ENCODE data around the gene CPSF3. TPM values are rescaled to one million over a fixed set of nuclear protein-coding genes. Genes with fewer than 3 reads are reported as not detected.

CPSF3 gene
- total and polyA plus RNA-seq, 2 of the 13 experiments (the other 11 are each of a cell fraction or from before 2014, with no cell fraction given): 19.8 to 93.0 TPM

GRCh38 chr2:9406529-9407362, 16.7 kb upstream of the CPSF3 start:
- Histone ChIP-seq H2AFZ (ENCODE audit: low read length) (no peak overlapping the region), H3K4me2 (ENCODE audit: low read depth, low read length) (no peak overlapping the region), H3K9me3 (ENCODE audit: low read length) (no peaks in the 10 kb centered on the region), H3K4me1 (ENCODE audit: insufficient read depth, low read length) (peaks cover 11% of the 10 kb centered on the region; the same call in 1 of the 2 replicates), H3K9ac (ENCODE audit: insufficient read depth, low read depth, low read length) (no peak overlapping the region), H4K20me1 (ENCODE audit: insufficient read depth, low read length) (no peaks in the 10 kb centered on the region), H3K4me3 (replicated peaks in 1 of 3; ENCODE audit: insufficient read depth in 1 of 3, low read depth in 2 of 3, low read length in 3 of 3) (no peak overlapping the region), H3K27ac (ENCODE audit: extremely low read length, insufficient read depth, low read length) (no peak overlapping the region), H3K79me2 (ENCODE audit: insufficient read depth, low read length) (no peaks in the 10 kb centered on the region), H3K36me3 (replicated peaks in 1 of 2; ENCODE audit: control insufficient read depth in 1 of 2, insufficient read depth in 2 of 2, low read length in 2 of 2) (peaks cover 6 to 24% of the 10 kb centered on the region in 2 experiments), H3K27me3 (ENCODE audit: control insufficient read depth in 1 of 2, insufficient read depth in 2 of 2, low read length in 2 of 2) (no peaks in the 10 kb centered on the region)
- in situ Hi-C loops (cut with HindIII; ENCODE audit: extremely low pct_ligation_motif_present, low pct_unique_long_range_greater_than_20kb): no loop called here
- FAIRE-seq (no peak), ATAC-seq (no peak; the same call in 2 of the 3 replicates), DNase-seq (ENCODE audit: low spot score) (no peak)
- peak; percentile 21 for TF ChIP-seq RBM22 (optimal IDR thresholded peaks at IDR 0.05; ENCODE audit: low read length)
- TF ChIP-seq KLF13 (CRISPR knock-in tag; IDR thresholded peaks at IDR 0.05): no peak
- no TSS peak for BruUV-seq (replicated peaks)
- 87% methylated on average over 13 of the region's 13 CpGs for WGBS (ENCODE audit: low lambda C conversion rate)
- ChIA-PET POLR2A (interaction anchor here (0.5 kb wide), 1 partner anchor 240 kb away, joined by 4 read pairs; no protein-coding TSS in a partner anchor), CTCF (ENCODE audit: low intra/inter-chr PET ratio, low total read pairs) (no interaction called here)
- intact Hi-C loops (cut with micrococcal nuclease; ENCODE audit: unreplicated experiment): no loop called here

- Histone ChIP-seq H3K4me2 (ENCODE audit: low read depth, low read length) (no peak overlapping the region), H3K4me1 (ENCODE audit: insufficient read depth, low read length) (peaks cover 11% of the 10 kb centered on the region; the same call in 1 of the 2 replicates), H3K27ac (ENCODE audit: extremely low read length, insufficient read depth, low read length) (no peak overlapping the region), H4K20me1 (ENCODE audit: insufficient read depth, low read length) (no peaks in the 10 kb centered on the region), H3K4me3 (replicated peaks in 1 of 3; ENCODE audit: insufficient read depth in 1 of 3, low read depth in 2 of 3, low read length in 3 of 3) (no peak overlapping the region), H3K9ac (ENCODE audit: insufficient read depth, low read depth, low read length) (no peak overlapping the region), H3K36me3 (replicated peaks in 1 of 2; ENCODE audit: control insufficient read depth in 1 of 2, insufficient read depth in 2 of 2, low read length in 2 of 2) (peaks cover 8 to 30% of the 10 kb centered on the region in 2 experiments), H2AFZ (ENCODE audit: low read length) (no peak overlapping the region), H3K9me3 (ENCODE audit: low read length) (no peaks in the 10 kb centered on the region), H3K27me3 (ENCODE audit: control insufficient read depth in 1 of 2, insufficient read depth in 2 of 2, low read length in 2 of 2) (no peaks in the 10 kb centered on the region), H3K79me2 (ENCODE audit: insufficient read depth, low read length) (no peaks in the 10 kb centered on the region)
- in situ Hi-C loops (cut with HindIII; ENCODE audit: extremely low pct_ligation_motif_present, low pct_unique_long_range_greater_than_20kb): no loop called here
- peak; percentile 20; the same call in 1 of the 3 replicates for ATAC-seq
- TF ChIP-seq ZNF687 (CRISPR knock-in tag; IDR thresholded peaks at IDR 0.05) (no peak), RBM22 (optimal IDR thresholded peaks at IDR 0.05; ENCODE audit: low read length) (peak; percentile 71), SNAI1 (CRISPR knock-in tag; IDR thresholded peaks at IDR 0.05; ENCODE audit: borderline replicate concordance) (no peak), FOSL1 (CRISPR knock-in tag; IDR thresholded peaks at IDR 0.05; ENCODE audit: borderline replicate concordance) (no peak), MBD4 (IDR thresholded peaks at IDR 0.05; ENCODE audit: borderline replicate concordance, low read length) (no peak), NFE2L2 (IDR thresholded peaks at IDR 0.05; ENCODE audit: low read length) (no peak), SCMH1 (CRISPR knock-in tag; IDR thresholded peaks at IDR 0.05; ENCODE audit: borderline replicate concordance) (no peak)
- FAIRE-seq: no peak
- WGBS (ENCODE audit: low lambda C conversion rate): 98% methylated on average over 8 of the region's 8 CpGs
- DNase-seq (ENCODE audit: low spot score): no peak
- POLR2A ChIA-PET: no interaction called here
- intact Hi-C loops (cut with micrococcal nuclease; ENCODE audit: unreplicated experiment): no loop called here
- BruUV-seq (replicated peaks): no TSS peak
- CTCF ChIA-PET (ENCODE audit: low intra/inter-chr PET ratio, low total read pairs): no interaction called here
Observed at GRCh38 chr2:9407363-9407811, 16.1 kb upstream of the CPSF3 start.
